CD14-positive monocyte (primary cell): ENCODE measurements around the gene EPS8L1. TPM values are rescaled to one million over a fixed set of nuclear protein-coding genes. Genes with fewer than 3 reads are reported as not detected.
"Not testable (repeated sequence)": the region's sequence is repeated elsewhere in the genome, so short reads cannot be mapped to it uniquely, and the experiment has no call there.

Experiments used
- DNase-seq, 3 donors: peaks; one replicate each; pipeline ENCODE4 v3.0.0-alpha.2; 2011 to 2022
- H2AFZ ChIP-seq: 2 replicates; pipeline ENCODE4 v1.6.0; 2012; ENCODE audit warnings: mild to moderate bottlenecking, low read depth, low read length, inconsistent platforms; ENCODE audit not compliant: insufficient read depth, poor library complexity, severe bottlenecking
- H3K27ac ChIP-seq, 2 donors: 1 replicate in 1 of 2; 2 replicates in 1 of 2; pipeline ENCODE4 v1.5.1; 2012 to 2013; ENCODE audit warnings: low read length in 2 of 2, control low read depth in 1 of 2, inconsistent platforms in 1 of 2, low read depth in 1 of 2, mild to moderate bottlenecking in 1 of 2
- H3K27me3 ChIP-seq, 2 donors: one replicate each; pipeline versions ENCODE4 v1.6.0 to v1.6.1; 2011 to 2013; ENCODE audit warnings: low read length in 2 of 2; ENCODE audit not compliant: control insufficient read depth in 2 of 2, insufficient read depth in 2 of 2
- H3K36me3 ChIP-seq, 2 donors: replicated peaks in 1 of 2; 1 replicate in 1 of 2; 2 replicates in 1 of 2; pipeline versions ENCODE4 v1.5.1 to v1.6.1; 2012 to 2013; ENCODE audit warnings: low read length in 2 of 2, control low read depth in 1 of 2, inconsistent platforms in 1 of 2, mild to moderate bottlenecking in 1 of 2; ENCODE audit not compliant: insufficient read depth in 2 of 2, control insufficient read depth in 1 of 2
- H3K4me1 ChIP-seq, 2 donors: 1 replicate in 1 of 2; 2 replicates in 1 of 2; pipeline versions ENCODE4 v1.5.1 to v1.6.1; 2012 to 2013; ENCODE audit warnings: low read length in 2 of 2, control low read depth in 1 of 2, inconsistent platforms in 1 of 2, mild to moderate bottlenecking in 1 of 2, moderate library complexity in 1 of 2; ENCODE audit not compliant: insufficient read depth in 2 of 2, control insufficient read depth in 1 of 2
- H3K4me2 ChIP-seq: replicated peaks from 2 replicates; pipeline ENCODE3; 2012; ENCODE audit warnings: low read length, moderate library complexity, mild to moderate bottlenecking; ENCODE audit not compliant: poor library complexity, severe bottlenecking; ENCODE audit errors: extremely low read depth
- H3K4me3 ChIP-seq, 3 experiments: fragments of 200-600 bp in 1 of 3; sonication (generic) in 1 of 3; replicated peaks in 1 of 3; 1 replicate in 2 of 3; 2 replicates in 1 of 3; pipeline ENCODE4 v1.5.1; 2011 to 2013; ENCODE audit warnings: low read length in 3 of 3, mild to moderate bottlenecking in 3 of 3, control low read depth in 2 of 3, low read depth in 2 of 3, inconsistent platforms in 1 of 3, moderate library complexity in 1 of 3
- H3K79me2 ChIP-seq: 2 replicates; pipeline ENCODE4 v1.6.0; 2012; ENCODE audit warnings: mild to moderate bottlenecking, control low read depth, inconsistent platforms, low read length, moderate library complexity; ENCODE audit not compliant: insufficient read depth
- H3K9ac ChIP-seq: 2 replicates; pipeline ENCODE4 v1.6.0; 2017; ENCODE audit warnings: low read length, mild to moderate bottlenecking; ENCODE audit not compliant: insufficient read depth, poor library complexity, severe bottlenecking
- H3K9me3 ChIP-seq, 2 donors: replicated peaks in 1 of 2; 1 replicate in 1 of 2; 2 replicates in 1 of 2; pipeline versions ENCODE4 v1.5.1 to v1.6.1; 2012 to 2013; ENCODE audit warnings: low read length in 2 of 2, control low read depth in 1 of 2; ENCODE audit not compliant: control insufficient read depth in 1 of 2, insufficient read depth in 1 of 2
- H4K20me1 ChIP-seq: 2 replicates; pipeline ENCODE4 v1.6.0; 2012; ENCODE audit warnings: mild to moderate bottlenecking, low read length, control low read depth, moderate library complexity; ENCODE audit not compliant: insufficient read depth
- H3K27ac Mint-ChIP-seq, 7 donors: one replicate each; pipeline ENCODE4 v1.8.0; 2020; ENCODE audit warnings: mild to moderate bottlenecking in 7 of 7, mixed read lengths in 7 of 7, moderate library complexity in 6 of 7, inconsistent platforms in 2 of 7
- H3K27me3 Mint-ChIP-seq, 3 donors: one replicate each; pipeline ENCODE4 v1.8.0; 2021 to 2022; ENCODE audit warnings: low read depth in 3 of 3, mild to moderate bottlenecking in 3 of 3, mixed read lengths in 3 of 3, moderate library complexity in 3 of 3, inconsistent platforms in 1 of 3
- H3K36me3 Mint-ChIP-seq, 2 donors: one replicate each; pipeline ENCODE4 v1.8.0; 2020; ENCODE audit warnings: mixed read lengths in 2 of 2, inconsistent platforms in 1 of 2, mild to moderate bottlenecking in 1 of 2
- H3K4me1 Mint-ChIP-seq: one replicate; pipeline ENCODE4 v1.8.0; 2020; ENCODE audit warnings: mild to moderate bottlenecking, mixed read lengths
- H3K4me3 Mint-ChIP-seq, 2 donors: one replicate each; pipeline ENCODE4 v1.8.0; 2020; ENCODE audit warnings: mild to moderate bottlenecking in 2 of 2, mixed read lengths in 2 of 2, moderate library complexity in 1 of 2
- H3K9me3 Mint-ChIP-seq, 7 donors: one replicate each; pipeline ENCODE4 v1.8.0; 2020 to 2022; ENCODE audit warnings: mixed read lengths in 7 of 7, mild to moderate bottlenecking in 6 of 7, moderate library complexity in 6 of 7, inconsistent platforms in 2 of 7
- CTCF ChIP-seq: fragments of 200-600 bp; IDR thresholded peaks from one replicate; pipeline ENCODE4 v1.8.0; 2022; ENCODE audit warnings: antibody characterized with exemption, mild to moderate bottlenecking
- WGBS: methylation state at CpG from one replicate; pipeline ENCODE4 v1.1.5; 2013; ENCODE audit warnings: missing lambda C conversion rate; ENCODE audit not compliant: insufficient coverage; 5-methylcytosine and 5-hydroxymethylcytosine counted together
- intact Hi-C, 2 donors: fragments of 100-400 bp; cut with micrococcal nuclease; formaldehyde crosslinking; loops; one replicate each; pipeline versions ENCODE4 v1.15.0 to v1.15.1; 2023
- polyA plus RNA-seq, 3 donors: library from polyadenylated mRNA; depleted of rRNA in 1 of 3; unstranded in 2 of 3; stranded (reverse) in 1 of 3; fragments of 300-500 nt in 2 of 3; fragments of >200 nt in 1 of 3; fragmentation: Illumina TruSeq in 2 of 3; gene quantifications; 1 replicate in 2 of 3; 2 replicates in 1 of 3; pipeline ENCODE4 v1.2.3, GENCODE V29; 2012 to 2021

EPS8L1 gene
- polyA plus RNA-seq, 3 donors: 1.5 to 5.0 (median 1.8) TPM

- Mint-ChIP-seq H3K27me3 (peaks cover 0 to 1% (median 0%) of the 10 kb centered on the region in 3 donors), H3K4me1 (peaks cover 3% of the 10 kb centered on the region)
- WGBS: 82% methylated on average over 2 of the region's 2 CpGs
Observed at GRCh38 chr19:55105237-55105636, 29.6 kb downstream of the EPS8L1 start.

DNA sequence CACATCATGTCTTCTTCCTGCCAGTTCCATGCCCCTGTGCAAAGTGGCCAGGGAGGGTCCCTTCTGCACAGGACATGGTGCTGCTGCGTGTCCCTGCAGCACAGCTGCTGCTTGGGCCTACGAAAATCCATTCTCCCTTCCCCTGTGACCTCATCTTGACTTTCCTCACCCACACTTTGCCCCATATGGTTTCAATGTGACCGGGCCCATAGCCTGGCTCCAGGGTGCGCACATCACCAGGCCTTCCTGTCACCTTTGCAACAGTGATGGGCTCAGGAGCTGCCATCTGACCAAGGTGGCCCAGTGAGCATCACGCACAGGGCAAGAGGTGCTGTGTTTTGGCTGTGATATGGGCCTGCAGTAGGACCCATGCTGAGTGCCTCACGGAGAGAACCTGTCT, 30.9 kb downstream of the EPS8L1 start:
- H3K27ac ChIP-seq: no peak overlapping the region
- Mint-ChIP-seq H3K36me3 (peaks cover 53 to 77% of the 10 kb centered on the region in 2 donors), H3K9me3 (peaks cover 1 to 8% (median 5%) of the 10 kb centered on the region in 7 donors), H3K27ac (no peak overlapping the region), H3K4me1 (peaks cover 3% of the 10 kb centered on the region), H3K4me3 (no peak overlapping the region), H3K27me3 (peaks cover 0 to 1% (median 0%) of the 10 kb centered on the region in 3 donors)
- no peak for DNase-seq
- peaks cover 47 to 72% of the 10 kb centered on the region in 2 donors for H3K36me3 ChIP-seq
- H3K9ac ChIP-seq: no peak overlapping the region
- H3K4me1 ChIP-seq: no peaks in the 10 kb centered on the region
- H3K79me2 ChIP-seq: peaks cover 46% of the 10 kb centered on the region
- intact Hi-C loops: no loop called here
- WGBS: 92% methylated on average over 6 of the region's 6 CpGs
- H3K27me3 ChIP-seq: no peaks in the 10 kb centered on the region
- peaks cover 0 to 11% of the 10 kb centered on the region in 2 donors for H3K9me3 ChIP-seq
- no peak for TF ChIP-seq CTCF
- peaks cover 93% of the 10 kb centered on the region for H4K20me1 ChIP-seq
- no peak overlapping the region for H3K4me2 ChIP-seq
- no peak overlapping the region for H3K4me3 ChIP-seq
- H2AFZ ChIP-seq: no peak overlapping the region

More at GRCh38 chr19:55105237-55105636, 29.6 kb downstream of the EPS8L1 start:
- intact Hi-C loops: no loop called here
- Histone ChIP-seq H3K27ac (no peak overlapping the region), H3K9ac (no peak overlapping the region), H3K9me3 (peaks cover 0 to 11% of the 10 kb centered on the region in 2 donors), H4K20me1 (peaks cover 88% of the 10 kb centered on the region), H2AFZ (no peak overlapping the region), H3K27me3 (no peaks in the 10 kb centered on the region), H3K79me2 (peaks cover 36% of the 10 kb centered on the region), H3K4me1 (no peaks in the 10 kb centered on the region), H3K4me2 (no peak overlapping the region), H3K4me3 (no peak overlapping the region), H3K36me3 (peaks cover 51 to 75% of the 10 kb centered on the region in 2 donors)
- no peak for DNase-seq
- Mint-ChIP-seq H3K9me3 (peaks cover 1 to 8% (median 5%) of the 10 kb centered on the region in 7 donors), H3K4me3 (no peak overlapping the region), H3K36me3 (peaks cover 48 to 77% of the 10 kb centered on the region in 2 donors), H3K27ac (peak overlapping the region in 2 of 7 donors; percentile 26 to 41)
- TF ChIP-seq CTCF: no peak

GRCh38 chr19:55107252-55107651, 31.6 kb downstream of the EPS8L1 start:
- peaks cover 52% of the 10 kb centered on the region for H3K79me2 ChIP-seq
- intact Hi-C loops, H2AFZ ChIP-seq, H3K27me3 ChIP-seq, H3K4me3 Mint-ChIP-seq, H3K4me2 ChIP-seq, H3K4me1 Mint-ChIP-seq, H3K4me1 ChIP-seq, H3K9ac ChIP-seq, H3K27ac Mint-ChIP-seq, H3K9me3 Mint-ChIP-seq, H3K27me3 Mint-ChIP-seq, H3K4me3 ChIP-seq, DNase-seq, H3K27ac ChIP-seq: not testable (repeated sequence)
- peaks cover 44 to 69% of the 10 kb centered on the region in 2 donors for H3K36me3 ChIP-seq
- 94% methylated on average over 2 of the region's 3 CpGs for WGBS
- H3K9me3 ChIP-seq: peaks cover 0 to 11% of the 10 kb centered on the region in 2 donors
- H3K36me3 Mint-ChIP-seq: peaks cover 48 to 77% of the 10 kb centered on the region in 2 donors
- peaks cover 93% of the 10 kb centered on the region for H4K20me1 ChIP-seq
